GM19397 (cell line): ENCODE results near the gene KRTAP12-4.
"Not testable (repeated sequence)": the region's sequence is repeated elsewhere in the genome, so short reads cannot be mapped to it uniquely, and the experiment has no call there.

Experiments
- ATAC-seq: cut with Tn5 transposase; IDR thresholded peaks from one replicate; pipeline ENCODE4 v1.9.1; 2021; ENCODE audit warnings: mild to moderate bottlenecking, moderate library complexity; ENCODE audit not compliant: unreplicated experiment

The KRTAP12-4 gene

GRCh38 chr21:44687671-44688070 lies 33.2 kb upstream of the KRTAP12-4 start:
- ATAC-seq: no peak

- ATAC-seq: no peak
These were observed 32.5 kb upstream of the KRTAP12-4 start for GRCh38 chr21:44686843-44687561.

- no peak for ATAC-seq
These were observed 31.7 kb upstream of the KRTAP12-4 start for GRCh38 chr21:44686000-44686781.

GRCh38 chr21:44685050-44685449 lies 30.6 kb upstream of the KRTAP12-4 start:
- not testable (repeated sequence) for ATAC-seq

- no peak for ATAC-seq
These were observed 30.0 kb upstream of the KRTAP12-4 start for GRCh38 chr21:44684483-44684882.

- ATAC-seq: no peak
These were observed 29.6 kb upstream of the KRTAP12-4 start for GRCh38 chr21:44684077-44684476.

GRCh38 chr21:44682580-44683151 lies 28.2 kb upstream of the KRTAP12-4 start:
- ATAC-seq: no peak

- no peak for ATAC-seq
These were observed 27.6 kb upstream of the KRTAP12-4 start, which contains the start of gene KRTAP12-1 for GRCh38 chr21:44681861-44682579. Gene KRTAP12-1, minus strand, starts transcription at chr21:44682163. Its CDS starts 40 bp downstream, at chr21:44682123.

- no peak for ATAC-seq
These were observed 26.7 kb upstream of the KRTAP12-4 start for GRCh38 chr21:44681152-44681551.

- no peak for ATAC-seq
These were observed 23.4 kb upstream of the KRTAP12-4 start for GRCh38 chr21:44677881-44678280.

GRCh38 chr21:44671911-44672310 lies 17.5 kb upstream of the KRTAP12-4 start:
- no peak for ATAC-seq

- no peak for ATAC-seq
These were observed 16.4 kb upstream of the KRTAP12-4 start for GRCh38 chr21:44670642-44671432.

- ATAC-seq: no peak
These were observed 13.2 kb upstream of the KRTAP12-4 start for GRCh38 chr21:44667612-44668011.

GRCh38 chr21:44666401-44667320 lies 12.2 kb upstream of the KRTAP12-4 start, which contains the start of gene KRTAP12-2:
Gene KRTAP12-2, minus strand, starts transcription at chr21:44666927. Its CDS starts 41 bp downstream, at chr21:44666886.
- ATAC-seq: no peak

GRCh38 chr21:44664691-44665090 lies 10.2 kb upstream of the KRTAP12-4 start:
- ATAC-seq: no peak

GRCh38 chr21:44661567-44661966 lies 7.1 kb upstream of the KRTAP12-4 start:
- ATAC-seq: not testable (repeated sequence)

- ATAC-seq: no peak
These were observed 4.6 kb upstream of the KRTAP12-4 start for GRCh38 chr21:44658913-44659595.

- no peak for ATAC-seq
These were observed 4.1 kb upstream of the KRTAP12-4 start for GRCh38 chr21:44658541-44658910.
